Muscle of arm (tissue), 14 donors: ENCODE measurements around the gene CABP4. TPM values are rescaled to one million over a fixed set of nuclear protein-coding genes. Genes with fewer than 3 reads are reported as not detected.

ENCODE experiments used
- DNase-seq: peaks from one replicate; pipeline ENCODE4 v3.0.0-alpha.2; 2013
- long read RNA-seq, 11 donors: transcript quantifications; one replicate each; lab custom pipeline, GENCODE V29; 2026
- polyA plus RNA-seq, 12 donors: library from polyadenylated mRNA; unstranded; fragments of 120-200 nt; gene quantifications; one replicate each; pipeline ENCODE4 v1.2.1, GENCODE V29; 2013; ENCODE audit not compliant: insufficient read length in 12 of 12

Gene CABP4
- 1 to 10 TPM in 5 of 12 donors, under 1 TPM in 5, not detected in 2; 0.41 to 1.7 (median 1.0) TPM for polyA plus RNA-seq
- long read RNA-seq, donor 1: 0 reads
- long read RNA-seq, donor 2: 0 reads
- long read RNA-seq, donor 3: 0 reads
- long read RNA-seq, donor 4: 0 reads
- long read RNA-seq, donor 5: 0 reads
- long read RNA-seq, donor 6: 0 reads
- long read RNA-seq, donor 7: 0 reads
- long read RNA-seq, donor 8: 0 reads
- long read RNA-seq, donor 9: 0 reads
- long read RNA-seq, donor 10: 0 reads
- long read RNA-seq, donor 11: 0 reads

- no peak for DNase-seq
Observed at GRCh38 chr11:67455054-67455453, at the start of gene CABP4. Gene CABP4, plus strand, starts transcription at chr11:67455354. Its CDS starts 70 bp downstream, at chr11:67455424.

GRCh38 chr11:67405688-67406339, 49.3 kb upstream of the CABP4 start:
- DNase-seq: no peak

GRCh38 chr11:67406420-67406968, 48.7 kb upstream of the CABP4 start:
- DNase-seq: no peak

GRCh38 chr11:67406969-67407687, 48.0 kb upstream of the CABP4 start:
- no peak for DNase-seq

GRCh38 chr11:67407688-67408163, 47.4 kb upstream of the CABP4 start:
- DNase-seq: no peak

DNA sequence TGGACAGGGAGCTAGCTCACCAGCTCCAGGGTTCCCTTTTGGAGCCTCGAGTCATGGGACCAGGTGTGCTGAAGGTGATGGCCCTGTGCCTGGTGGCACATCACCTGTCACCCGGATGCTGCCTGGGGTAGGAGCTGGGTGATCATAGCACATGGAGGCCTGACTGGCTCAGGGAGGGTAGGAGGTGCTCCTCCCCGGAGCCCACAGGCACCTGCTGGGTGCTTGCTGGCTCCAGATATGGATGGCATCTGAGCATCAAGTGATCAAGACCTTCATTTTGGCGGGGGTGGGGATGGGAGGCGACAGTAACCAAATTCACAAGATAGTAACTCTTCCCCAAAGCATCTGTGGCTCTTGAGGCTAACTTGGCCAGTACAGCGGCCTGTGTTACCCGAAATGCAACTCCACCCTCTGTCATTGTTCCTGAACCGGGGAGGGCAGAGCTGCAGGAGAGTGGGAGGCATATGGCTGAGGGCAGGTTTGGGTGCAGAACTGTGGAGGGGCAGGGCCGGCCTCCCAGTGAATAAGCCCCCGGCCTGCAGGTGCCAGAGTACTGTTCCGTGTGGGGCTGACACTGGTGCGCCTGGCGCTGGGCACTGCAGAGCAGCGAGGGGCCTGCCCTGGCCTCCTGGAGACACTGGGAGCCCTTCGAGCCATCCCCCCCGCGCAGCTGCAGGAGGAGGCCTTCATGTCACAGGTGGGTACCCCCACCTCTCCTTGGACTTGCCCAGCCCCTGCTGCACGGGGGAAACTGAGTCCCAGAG, 46.5 kb upstream of the CABP4 start:
- DNase-seq: no peak

DNA sequence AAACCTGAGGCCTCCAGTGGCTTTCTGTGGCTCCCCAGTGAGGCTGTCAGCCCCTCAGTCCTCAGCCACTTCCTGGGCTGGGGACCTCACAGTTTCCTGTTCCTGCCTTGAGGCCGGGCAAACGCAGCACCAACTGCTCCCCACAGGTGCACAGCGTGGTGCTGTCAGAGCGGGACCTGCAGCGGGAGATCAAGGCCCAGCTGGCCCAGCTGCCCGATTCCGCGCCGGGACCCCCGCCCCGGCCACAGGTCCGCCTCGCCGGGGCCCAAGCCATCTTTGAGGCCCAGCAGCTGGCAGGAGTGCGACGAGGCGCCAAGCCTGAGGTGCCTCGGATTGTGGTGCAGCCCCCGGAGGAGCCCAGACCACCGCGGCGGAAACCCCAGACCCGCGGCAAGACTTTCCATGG, 45.9 kb upstream of the CABP4 start:
- no peak for DNase-seq

DNA sequence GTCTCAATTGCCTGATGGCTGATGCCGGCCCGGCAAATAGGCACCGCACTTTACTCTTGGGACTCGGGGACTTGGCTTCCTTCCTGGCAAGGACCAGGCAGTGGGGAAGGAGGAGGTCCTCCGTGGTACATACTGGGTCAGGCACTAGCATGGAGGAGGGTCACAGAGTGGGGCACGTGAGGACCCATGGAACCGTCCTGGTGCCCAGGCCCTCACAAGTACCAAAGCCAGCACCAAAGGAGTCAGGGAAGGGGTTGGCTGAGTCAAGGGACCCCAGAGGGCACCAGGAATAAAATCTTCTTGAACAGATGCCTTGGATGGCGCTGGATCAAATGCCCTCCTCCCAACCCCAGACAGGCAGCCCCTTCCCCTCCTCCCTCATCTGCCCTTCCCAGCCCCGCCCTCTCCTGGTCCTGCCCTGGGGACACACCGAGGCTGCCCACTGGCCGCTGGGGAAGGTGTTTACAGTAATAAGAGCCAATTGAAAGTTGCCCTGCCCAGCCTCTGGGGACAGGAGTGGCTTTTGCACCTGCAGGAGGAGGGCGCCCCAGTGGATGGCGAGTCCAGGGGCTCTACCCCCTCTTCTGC, 45.3 kb upstream of the CABP4 start:
- DNase-seq: no peak

DNA sequence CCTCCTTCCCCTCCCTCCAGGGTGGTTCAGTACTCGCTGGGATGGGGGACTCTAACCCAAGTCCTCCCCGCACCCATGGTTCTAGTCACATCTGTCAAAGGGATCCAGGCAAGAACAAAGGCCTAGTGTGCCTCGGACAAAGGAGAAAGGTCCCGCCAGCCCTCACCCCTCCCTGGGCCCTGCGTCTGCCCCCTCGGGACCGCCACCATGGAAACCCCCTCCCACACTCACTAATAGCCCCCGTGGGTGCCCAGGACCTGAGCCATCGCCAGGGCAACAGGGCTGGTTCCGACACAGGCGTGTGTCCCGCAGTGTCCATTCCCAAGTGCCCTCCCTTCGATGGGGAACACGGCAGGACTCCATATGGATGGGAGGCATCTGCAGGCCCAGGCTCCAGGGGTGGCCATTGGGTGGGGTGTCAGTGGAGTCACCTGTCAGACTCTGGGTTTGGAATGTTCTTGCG, 44.8 kb upstream of the CABP4 start:
- DNase-seq: no peak

DNA sequence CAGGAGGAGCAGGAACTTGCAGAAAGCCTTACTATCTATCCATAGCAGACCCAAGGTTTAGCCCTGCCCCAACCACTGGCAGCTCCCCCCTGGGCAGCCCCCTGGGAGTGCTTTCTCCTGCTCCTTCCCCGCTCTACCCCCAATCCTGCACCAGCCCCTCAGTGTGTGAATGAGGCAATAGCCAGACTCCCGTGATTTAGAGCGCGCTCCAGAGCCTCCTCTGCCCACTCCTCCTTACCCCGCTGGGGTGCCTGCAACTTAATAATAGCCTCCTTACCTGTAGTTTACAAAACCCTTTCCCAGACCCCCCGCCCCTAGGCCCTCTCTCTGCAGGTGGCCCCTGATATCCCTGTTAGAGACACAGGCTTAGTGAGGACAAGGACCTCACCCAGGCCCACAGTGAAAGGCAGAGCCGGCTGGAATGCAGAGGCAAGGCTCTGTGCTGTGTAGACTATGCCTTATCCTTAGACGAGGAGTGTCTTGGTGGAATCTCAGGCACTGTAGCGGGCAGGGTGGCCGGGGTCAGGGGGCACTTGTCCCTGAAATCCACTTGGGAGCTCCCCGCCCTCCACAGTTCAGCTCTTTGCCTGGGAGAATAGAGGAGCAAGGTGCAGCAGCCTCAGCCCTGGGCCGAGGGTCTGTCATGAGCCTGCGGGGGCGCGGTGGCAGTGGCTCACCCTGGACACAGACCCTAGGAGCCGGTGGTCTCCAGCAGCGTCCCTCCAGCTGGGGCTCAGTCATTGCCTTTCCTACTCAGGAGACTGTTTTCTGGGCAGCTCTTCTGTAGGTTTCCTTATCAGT, 44.0 kb upstream of the CABP4 start:
- no peak for DNase-seq

- no peak for DNase-seq
Observed at GRCh38 chr11:67411785-67412152, 43.4 kb upstream of the CABP4 start.

DNA sequence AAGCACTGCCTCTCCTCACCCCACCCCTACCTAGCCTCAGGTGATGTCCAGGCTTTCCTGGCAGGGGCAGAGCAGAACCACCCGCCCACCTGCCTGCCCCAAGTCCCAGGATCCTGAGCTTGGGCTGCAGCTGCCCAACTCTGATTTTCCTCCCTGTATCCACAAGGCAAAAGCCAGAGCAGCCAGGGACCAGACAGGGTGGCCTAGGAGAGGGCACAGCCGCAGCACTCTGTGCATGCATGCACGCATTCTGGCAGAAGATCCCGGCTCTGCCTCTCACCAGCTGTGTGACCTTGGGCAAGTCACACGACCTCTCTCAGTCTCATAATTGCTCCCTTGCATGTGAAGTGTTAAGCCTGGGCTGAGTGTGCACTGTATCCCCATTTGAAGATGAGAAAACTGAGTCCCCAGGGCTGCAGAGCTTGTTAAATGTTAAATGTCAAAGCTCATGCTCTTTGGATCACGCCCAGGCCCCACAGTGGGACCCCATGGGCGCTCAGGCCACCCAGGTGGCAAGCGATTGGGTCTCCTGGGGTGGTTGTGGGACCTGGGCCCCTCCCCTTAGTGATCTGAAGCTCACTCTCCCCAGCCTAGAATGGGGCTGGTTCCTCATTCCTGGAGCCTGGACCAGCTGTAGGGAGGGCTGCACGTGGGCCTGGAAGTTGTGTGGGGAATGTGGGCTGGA, 42.5 kb upstream of the CABP4 start:
- DNase-seq: no peak

GRCh38 chr11:67413266-67413849, 41.8 kb upstream of the CABP4 start:
- no peak for DNase-seq

DNA sequence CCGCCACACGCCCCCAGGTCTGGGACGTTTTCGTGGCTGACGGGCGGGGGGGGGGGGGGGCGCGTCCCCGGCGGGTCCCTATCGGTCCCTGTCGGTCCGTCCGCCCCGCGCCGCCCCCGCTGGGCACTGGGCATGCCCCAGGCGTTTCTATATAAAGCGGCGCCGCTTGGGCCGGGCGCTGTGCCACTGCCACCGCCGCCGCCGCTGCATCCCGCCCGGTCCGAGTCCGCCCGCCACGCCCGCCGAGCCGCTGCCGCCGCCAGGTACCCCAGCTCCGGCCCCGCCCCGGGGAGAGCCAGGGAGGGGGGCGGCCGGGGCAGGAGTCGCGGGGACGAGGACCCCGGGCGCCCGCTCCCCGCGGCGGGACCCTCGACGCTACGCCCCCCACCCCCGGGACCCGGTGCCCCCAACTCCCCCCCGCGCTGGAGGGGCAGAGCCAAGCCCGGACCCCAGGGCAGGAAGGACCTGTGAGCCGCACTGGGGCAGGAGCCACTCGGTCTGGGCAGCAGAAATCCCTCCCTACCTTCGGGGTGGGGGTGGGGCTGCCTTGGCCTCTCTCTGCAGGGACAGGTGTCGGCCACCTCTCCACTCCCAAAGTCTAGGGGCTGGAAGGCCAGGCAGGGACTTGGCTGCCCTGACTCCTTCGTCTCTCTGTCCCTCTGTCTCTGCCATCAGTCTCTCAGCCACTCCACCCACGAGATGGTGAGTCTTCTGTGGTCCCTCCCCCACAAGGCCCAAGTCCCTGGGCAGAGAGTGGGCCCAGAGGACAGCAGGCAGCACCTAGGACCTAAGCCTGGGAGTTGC, 39.5 kb upstream of the CABP4 start, which contains the start of gene CARNS1:
TSS of gene CARNS1 (plus strand) at position 178 of the 804 bp plus-strand sequence. CDS start at position 700, 522 bp downstream.
- DNase-seq: no peak

DNA sequence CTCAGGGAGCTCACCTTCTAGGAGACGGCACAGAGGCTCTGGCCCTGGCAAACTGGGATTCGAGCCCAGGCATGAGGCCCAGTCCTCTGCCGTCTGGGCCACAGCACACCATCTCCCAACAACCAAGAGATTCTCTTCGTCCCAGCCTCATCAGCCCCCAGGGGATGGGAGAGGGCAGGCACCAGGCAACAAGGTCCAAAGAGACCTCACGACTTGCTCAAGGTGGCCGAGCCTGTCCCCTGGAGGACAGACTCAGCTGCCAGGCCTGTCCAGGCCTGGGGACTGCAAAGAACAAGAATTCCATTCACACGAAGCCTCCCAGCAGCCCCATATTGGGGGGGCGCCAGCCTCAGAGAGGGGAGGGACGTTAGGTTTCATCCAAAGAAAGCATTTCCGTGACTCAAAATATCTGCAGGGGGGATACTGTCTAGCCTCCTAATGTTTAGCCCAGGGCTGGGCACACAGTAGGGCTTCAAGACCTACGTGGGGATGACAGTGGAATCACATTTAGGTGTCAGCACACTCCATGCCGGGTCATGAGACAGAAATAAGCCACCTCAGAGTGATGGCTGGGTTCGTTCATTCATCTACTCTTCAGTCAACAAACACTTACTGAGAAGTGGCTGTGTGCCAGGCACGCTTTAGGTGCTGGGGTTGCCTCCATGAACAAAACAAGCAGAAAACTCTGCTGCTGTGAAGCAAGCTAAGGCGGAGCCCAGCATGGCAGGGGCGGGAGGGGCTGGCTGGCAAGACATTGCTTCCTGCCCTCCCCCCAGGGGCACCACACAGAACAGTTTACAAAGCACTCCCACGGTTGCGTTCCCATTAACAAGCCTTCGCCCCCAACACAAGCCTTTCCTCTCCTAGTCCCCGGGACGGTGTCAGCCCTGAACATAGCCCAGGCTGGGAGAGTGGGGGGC, 38.5 kb upstream of the CABP4 start:
- DNase-seq: no peak

DNA sequence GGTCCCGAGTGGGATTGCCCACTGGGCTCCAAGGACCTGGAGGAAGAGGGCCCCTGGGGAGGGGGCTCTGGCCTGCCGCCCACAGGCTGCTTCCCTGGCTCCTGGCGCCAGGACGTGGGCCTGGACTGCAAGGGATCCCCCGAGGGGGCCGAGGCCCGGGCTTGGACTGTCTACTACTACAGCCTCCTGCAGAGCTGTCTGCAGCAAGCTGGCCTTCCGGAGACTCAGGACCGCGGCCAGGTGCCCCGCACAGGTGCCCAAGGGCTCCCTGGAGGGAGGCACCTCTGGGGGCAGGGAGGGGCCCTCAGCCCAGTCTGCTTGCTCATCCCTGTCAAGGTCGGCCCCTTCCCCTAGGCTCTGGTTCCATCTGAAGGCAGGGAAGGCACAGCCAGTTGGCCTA, 37.7 kb upstream of the CABP4 start:
- DNase-seq: no peak
